ENCODE measurements around the gene CDC25A. TPM values are rescaled to one million over a fixed set of nuclear protein-coding genes. Genes with fewer than 3 reads are reported as not detected.

CDC25A gene
- polyA plus RNA-seq, 2 of the 4 experiments (the other 2 are of a cell fraction): 6.4 to 9.8 TPM

DNA sequence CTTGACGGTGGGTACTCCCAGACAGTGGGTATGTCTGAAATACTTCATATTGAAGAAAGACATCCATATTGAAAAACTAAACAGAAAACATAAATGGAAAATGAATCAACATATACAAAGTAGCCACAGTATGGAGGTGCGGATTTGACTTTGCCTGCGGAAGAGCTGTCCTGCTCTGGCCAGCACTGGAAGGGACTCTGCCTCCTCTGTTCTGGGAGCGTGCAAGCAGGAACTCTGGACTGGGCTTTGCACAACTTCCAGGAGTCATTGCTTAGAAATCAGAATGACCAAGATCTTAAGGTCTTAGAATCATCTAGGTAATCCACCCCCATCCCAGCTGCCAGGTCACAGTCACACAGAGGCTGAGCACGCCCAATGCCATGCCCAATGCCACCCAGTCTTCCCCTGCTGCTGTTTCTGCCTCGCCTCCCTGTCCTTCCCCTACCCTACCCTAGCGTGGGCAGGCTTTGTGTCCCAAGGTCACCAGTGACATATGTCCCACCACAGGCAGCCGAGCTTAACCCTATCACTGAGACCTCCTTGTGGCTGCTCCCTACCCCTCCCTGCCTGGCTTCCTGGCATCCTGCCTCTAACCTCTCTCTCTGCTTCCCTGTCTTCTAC is 36.3 kb downstream of the CDC25A start:
- H3K4me2 ChIP-seq: peak overlapping the region; percentile 36; the same call in 2 of the 3 replicates
- TF ChIP-seq KDM5A (IDR thresholded peaks at IDR 0.05) (no peak), CHD4 (IDR thresholded peaks at IDR 0.05; ENCODE audit: borderline replicate concordance) (no peak), BHLHE40 (IDR thresholded peaks at IDR 0.05; ENCODE audit: low read depth, low read length) (no peak), CBX2 (IDR thresholded peaks at IDR 0.05; ENCODE audit: borderline replicate concordance, low read depth) (no peak), MAZ (IDR thresholded peaks at IDR 0.05; ENCODE audit: borderline replicate concordance, low read depth, low read length) (no peak), E2F6 (IDR thresholded peaks at IDR 0.05; ENCODE audit: borderline replicate concordance, low read depth) (no peak), CEBPB (IDR thresholded peaks at IDR 0.05) (no peak), GATA3 (IDR thresholded peaks at IDR 0.05; ENCODE audit: borderline replicate concordance) (no peak), EP300 (IDR thresholded peaks at IDR 0.05) (no peak), SMC3 (IDR thresholded peaks at IDR 0.05) (no peak), FOSB (CRISPR knock-in tag; IDR thresholded peaks at IDR 0.05) (no peak), FOXS1 (CRISPR knock-in tag; IDR thresholded peaks at IDR 0.05) (no peak), MYC (IDR thresholded peaks at IDR 0.05; ENCODE audit: borderline replicate concordance, low read length) (no peak)
- ChIA-PET POLR2A (interaction anchor here (1.0 kb wide), 2 partner anchors 63 to 314 kb away, joined by 3 to 11 read pairs; no protein-coding TSS in a partner anchor), CTCF (interaction anchor here (0.6 to 2.9 kb wide), 57 partner anchors 8 to 731 kb away, joined by 3 to 26 read pairs (median 5); no protein-coding TSS in a partner anchor)
- no peak overlapping the region for H3K4me3 ChIP-seq
- H3K27ac ChIP-seq: 0 out of 6 replicates have a peak overlapping the region, but pooled peaks of 1 of the 2 experiments have one; percentile 24
- H3K9me3 ChIP-seq: no peaks in the 10 kb centered on the region
- DNase-seq (ENCODE audit: low read depth in 1 of 2, low spot score in 1 of 2): no peak
- no peak for FAIRE-seq
- peak; percentile 59 to 63 for ATAC-seq
- H3K4me1 ChIP-seq: peaks cover 31% of the 10 kb centered on the region
- 47% methylated on average over 8 of the region's 8 CpGs for WGBS (ENCODE audit: missing lambda C conversion rate)

DNA sequence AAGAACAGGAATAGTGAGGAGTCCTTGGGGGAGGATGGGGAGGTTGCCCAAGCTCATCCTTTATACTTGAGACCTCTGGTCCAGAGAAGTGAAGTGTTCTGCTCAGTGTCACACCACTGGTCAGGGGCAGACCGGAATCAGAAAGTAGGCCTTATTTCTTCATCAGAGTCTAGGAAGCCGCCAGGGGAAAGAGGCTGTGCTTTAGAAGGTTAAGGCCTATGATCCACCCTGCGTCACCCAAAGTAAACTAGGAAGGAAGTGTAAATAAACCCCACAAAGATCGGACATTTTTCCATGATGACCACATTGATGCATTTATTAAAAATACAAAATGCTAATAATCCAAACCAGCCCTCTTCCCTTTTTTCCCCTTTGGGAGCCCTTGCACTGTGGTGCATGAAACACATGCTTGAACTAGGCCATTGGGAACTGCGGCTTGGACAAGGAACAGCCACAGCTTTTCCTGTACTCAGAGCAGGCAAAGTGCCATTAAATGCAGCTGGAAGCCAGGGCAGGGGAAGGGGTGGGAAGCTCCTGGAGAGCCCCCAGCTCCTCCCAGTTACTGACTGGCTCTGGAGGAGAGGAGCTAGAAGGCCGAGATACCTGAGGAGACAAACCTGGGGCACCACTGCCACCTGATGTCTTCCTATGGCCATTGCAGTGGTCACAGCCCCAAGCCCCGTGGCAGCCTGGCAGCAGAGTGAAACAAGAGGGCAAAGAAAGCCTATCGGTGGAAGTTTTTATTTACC is 37.0 kb downstream of the CDC25A start:
- ATAC-seq (peak; percentile 96 to 99), FAIRE-seq (no peak), DNase-seq (ENCODE audit: low read depth in 1 of 2, low spot score in 1 of 2) (peak; percentile 62 to 80)
- WGBS (ENCODE audit: missing lambda C conversion rate): 29% methylated on average over 7 of the region's 8 CpGs
- TF ChIP-seq CTCF (IDR thresholded peaks at IDR 0.05) (peak; percentile 70), RFX5 (IDR thresholded peaks at IDR 0.05) (no peak), RAD21 (conservative IDR thresholded peaks at IDR 0.05 in 1 of 2, IDR thresholded peaks at IDR 0.05 in 1 of 2) (peak; percentile 87 to 94), SMC3 (IDR thresholded peaks at IDR 0.05) (peak; percentile 68)
- no peak overlapping the region for H3K4me3 ChIP-seq
- H3K9me3 ChIP-seq: no peaks in the 10 kb centered on the region
- peak overlapping the region in 1 of 2 experiments; percentile 37; a peak in 1 of 6 replicates for H3K27ac ChIP-seq
- ChIA-PET CTCF (interaction anchor here (0.6 to 2.9 kb wide), 71 partner anchors 9 to 730 kb away, joined by 3 to 26 read pairs (median 4); no protein-coding TSS in a partner anchor), POLR2A (interaction anchor here (1.0 kb wide), 2 partner anchors 62 to 313 kb away, joined by 3 to 11 read pairs; no protein-coding TSS in a partner anchor)
- H3K4me2 ChIP-seq: peak overlapping the region; percentile 36; the same call in 2 of the 3 replicates
- H3K4me1 ChIP-seq: peaks cover 25% of the 10 kb centered on the region

DNA sequence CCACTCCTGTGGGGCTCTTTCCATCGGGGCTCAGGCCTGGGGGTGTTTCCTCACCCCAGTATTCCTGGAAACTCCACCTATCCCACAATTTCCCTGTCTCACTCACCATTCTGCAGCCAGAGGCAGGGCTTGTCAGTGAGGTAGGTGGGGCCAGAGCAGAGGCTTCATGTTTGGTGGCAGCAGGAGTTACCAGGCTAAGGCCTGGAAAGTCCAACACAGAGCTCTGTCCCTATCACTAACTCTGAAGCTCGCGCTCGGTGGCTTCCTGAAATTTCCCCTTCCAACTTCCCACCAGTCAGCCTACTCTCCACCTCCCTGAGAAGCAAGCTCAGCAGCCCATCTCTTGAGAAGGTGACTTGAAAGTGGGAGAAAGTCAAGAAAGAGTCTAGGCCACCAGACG is 44.2 kb downstream of the CDC25A start:
- Histone ChIP-seq H3K4me1 (no peaks in the 10 kb centered on the region), H3K27ac (no peak overlapping the region), H3K9me3 (no peaks in the 10 kb centered on the region), H3K4me3 (no peak overlapping the region), H3K4me2 (no peak overlapping the region)
- CTCF ChIA-PET: interaction anchor here (1.4 kb wide), 1 partner anchor 14 kb away, joined by 5 read pairs; no protein-coding TSS in a partner anchor
- DNase-seq (ENCODE audit: low read depth in 1 of 2, low spot score in 1 of 2) (no peak), ATAC-seq (no peak), FAIRE-seq (no peak)
- TF ChIP-seq ESRRA (IDR thresholded peaks at IDR 0.05; ENCODE audit: borderline replicate concordance, low read length) (no peak), NFE2L2 (conservative IDR thresholded peaks at IDR 0.05; ENCODE audit: low read length) (no peak), CBX8 (IDR thresholded peaks at IDR 0.05) (no peak), KDM1A (IDR thresholded peaks at IDR 0.05; ENCODE audit: low read depth) (no peak), ELK1 (IDR thresholded peaks at IDR 0.05; ENCODE audit: low read depth, low read length) (no peak), JUNB (IDR thresholded peaks at IDR 0.05) (no peak), POLR2AphosphoS2 (conservative IDR thresholded peaks at IDR 0.05; ENCODE audit: low read length) (no peak)
- WGBS (ENCODE audit: missing lambda C conversion rate): 84% methylated on average over 5 of the region's 5 CpGs
- POLR2A ChIA-PET: no interaction called here
